Liver (tissue), 9 donors: ENCODE results near the gene NIPBL. TPM values are rescaled to one million over a fixed set of nuclear protein-coding genes. Genes with fewer than 3 reads are reported as not detected.

Source experiments
- DNase-seq: peaks from one replicate; pipeline ENCODE4 v3.0.0-alpha.2; 2017; ENCODE audit warnings: low spot score
- H3K27ac ChIP-seq, 2 donors: one replicate each; pipeline ENCODE4 v1.7.0; 2013; ENCODE audit warnings: inconsistent platforms in 2 of 2, low read length in 2 of 2, control low read depth in 1 of 2, low read depth in 1 of 2, mild to moderate bottlenecking in 1 of 2
- H3K27me3 ChIP-seq, 4 donors: one replicate each; pipeline versions ENCODE4 v1.6.1 to v1.7.0; 2013; ENCODE audit warnings: low read length in 3 of 4, inconsistent platforms in 1 of 4, mild to moderate bottlenecking in 1 of 4, moderate library complexity in 1 of 4; ENCODE audit not compliant: control insufficient read depth in 4 of 4, insufficient read depth in 4 of 4
- H3K36me3 ChIP-seq, 4 donors: one replicate each; pipeline versions ENCODE4 v1.6.1 to v1.7.0; 2013; ENCODE audit warnings: low read length in 3 of 4, mild to moderate bottlenecking in 3 of 4, low read depth in 1 of 4, moderate library complexity in 1 of 4; ENCODE audit not compliant: control insufficient read depth in 4 of 4, insufficient read depth in 3 of 4
- H3K4me1 ChIP-seq, 4 donors: one replicate each; pipeline versions ENCODE4 v1.6.1 to v1.7.0; 2013; ENCODE audit warnings: low read length in 3 of 4, mild to moderate bottlenecking in 3 of 4, moderate library complexity in 1 of 4; ENCODE audit not compliant: control insufficient read depth in 4 of 4, insufficient read depth in 4 of 4
- H3K4me3 ChIP-seq, 3 donors: one replicate each; pipeline versions ENCODE4 v1.6.1 to v1.7.0; 2013; ENCODE audit warnings: low read length in 3 of 3, control low read depth in 1 of 3, low read depth in 1 of 3, mild to moderate bottlenecking in 1 of 3
- H3K9ac ChIP-seq, 2 donors: one replicate each; pipeline ENCODE4 v1.7.0; 2013; ENCODE audit warnings: low read length in 2 of 2, mild to moderate bottlenecking in 2 of 2, moderate library complexity in 2 of 2, control low read depth in 1 of 2, low read depth in 1 of 2
- H3K9me3 ChIP-seq, 4 donors: one replicate each; pipeline versions ENCODE4 v1.6.1 to v1.7.0; 2013; ENCODE audit warnings: low read length in 3 of 4; ENCODE audit not compliant: control insufficient read depth in 4 of 4
- FOXA2 ChIP-seq: IDR thresholded peaks from 2 replicates; pipeline ENCODE4 v1.6.1; 2016; ENCODE audit warnings: antibody characterized with exemption
- GABPA ChIP-seq, 2 donors: IDR thresholded peaks in 1 of 2; conservative IDR thresholded peaks in 1 of 2; 2 replicates each; pipeline ENCODE4 v1.6.1; 2016; ENCODE audit warnings: antibody characterized with exemption in 2 of 2, mild to moderate bottlenecking in 1 of 2, moderate library complexity in 1 of 2
- HNF4A ChIP-seq, 2 donors: conservative IDR thresholded peaks; 2 replicates each; pipeline ENCODE4 v1.6.1; 2016; ENCODE audit warnings: antibody characterized with exemption in 2 of 2, mild to moderate bottlenecking in 2 of 2
- JUND ChIP-seq, 2 donors: IDR thresholded peaks; 2 replicates each; pipeline ENCODE4 v1.6.1; 2016; ENCODE audit warnings: antibody characterized with exemption in 2 of 2
- NR2F2 ChIP-seq: IDR thresholded peaks from 2 replicates; pipeline ENCODE4 v1.6.1; 2016; ENCODE audit warnings: antibody characterized with exemption
- RAD21 ChIP-seq, 2 donors: IDR thresholded peaks; 2 replicates each; pipeline ENCODE4 v1.6.1; 2016; ENCODE audit warnings: antibody characterized with exemption in 2 of 2, mild to moderate bottlenecking in 2 of 2
- TAF1 ChIP-seq: conservative IDR thresholded peaks from 2 replicates; pipeline ENCODE4 v1.6.1; 2016; ENCODE audit warnings: antibody characterized with exemption, mild to moderate bottlenecking
- YY1 ChIP-seq: IDR thresholded peaks from 2 replicates; pipeline ENCODE4 v1.6.1; 2016; ENCODE audit warnings: antibody characterized with exemption, mild to moderate bottlenecking
- WGBS: extraction: QIAGEN DNeasy Blood & Tissue Kit; methylation state at CpG from one replicate; pipeline ENCODE4 v1.1.7; 2013; 5-methylcytosine and 5-hydroxymethylcytosine counted together
- polyA plus RNA-seq, 2 donors: library from polyadenylated mRNA; stranded (reverse) in 1 of 2; unstranded in 1 of 2; fragments of 200-250 nt in 1 of 2; fragments of >200 nt in 1 of 2; fragmentation: Nextera tagmentation in 1 of 2; extraction: Ambion mirVana in 1 of 2; gene quantifications; one replicate each; pipeline versions ENCODE4 v1.2.1 to v1.2.3, GENCODE V29; 2013 to 2015
- total RNA-seq, 2 donors: library from RNA; depleted of rRNA; stranded (reverse); fragments of >200 nt; gene quantifications; one replicate each; pipeline ENCODE4 v1.2.3, GENCODE V29; 2014
- TF ChIP-seq, protein P1 (sequence below): IDR thresholded peaks from 2 replicates; pipeline ENCODE4 v1.6.1; 2016; ENCODE audit warnings: antibody characterized with exemption
- TF ChIP-seq, protein P2 (sequence below): IDR thresholded peaks from 2 replicates; pipeline ENCODE4 v1.6.1; 2016; ENCODE audit warnings: antibody characterized with exemption
- donor health status: healthy.
- donor health status: healthy.
- donor health status: healthy.
- donor health status: healthy.
- donor health status: healthy.

Gene NIPBL
- total and polyA plus RNA-seq, 4 donors = 4.9 to 30.3 (median 21.0) TPM

DNA sequence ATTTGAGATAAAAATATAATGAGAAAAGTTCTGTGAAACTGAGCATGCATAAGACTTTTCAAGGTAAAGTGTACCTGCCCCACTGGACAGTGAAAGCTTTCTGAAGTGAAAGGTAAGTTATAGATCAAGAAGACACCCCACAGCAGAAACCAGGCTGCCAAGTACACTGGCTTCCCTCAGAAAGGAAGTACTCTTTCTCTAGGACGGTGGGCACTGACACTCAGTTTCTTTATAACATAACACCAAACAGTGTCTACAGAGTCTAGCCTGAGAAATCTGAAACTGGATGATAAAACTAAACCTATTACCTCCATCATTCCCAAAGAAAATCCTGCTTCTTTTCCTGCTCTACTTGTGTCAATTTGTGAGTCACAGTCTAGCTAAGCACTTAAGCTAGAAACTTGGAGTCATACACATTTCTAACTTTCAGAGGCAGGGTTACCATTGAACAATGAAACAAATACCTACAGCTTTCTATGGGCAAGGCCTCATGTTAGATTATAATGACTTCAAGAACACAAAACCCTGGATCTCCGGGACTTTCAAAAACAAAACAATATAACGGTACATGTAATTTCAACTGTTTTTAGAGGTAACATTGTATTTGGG is 235.9 kb downstream of the NIPBL start:
- TF ChIP-seq YY1 (no peak), GABPA (IDR thresholded peaks at IDR 0.05 in 1 of 2, conservative IDR thresholded peaks at IDR 0.05 in 1 of 2) (no peak), RAD21 (IDR thresholded peaks at IDR 0.05) (no peak), JUND (IDR thresholded peaks at IDR 0.05) (no peak), HNF4A (conservative IDR thresholded peaks at IDR 0.05) (no peak), TAF1 (no peak), NR2F2 (no peak), FOXA2 (no peak)
- TF ChIP-seq, protein P1, sequence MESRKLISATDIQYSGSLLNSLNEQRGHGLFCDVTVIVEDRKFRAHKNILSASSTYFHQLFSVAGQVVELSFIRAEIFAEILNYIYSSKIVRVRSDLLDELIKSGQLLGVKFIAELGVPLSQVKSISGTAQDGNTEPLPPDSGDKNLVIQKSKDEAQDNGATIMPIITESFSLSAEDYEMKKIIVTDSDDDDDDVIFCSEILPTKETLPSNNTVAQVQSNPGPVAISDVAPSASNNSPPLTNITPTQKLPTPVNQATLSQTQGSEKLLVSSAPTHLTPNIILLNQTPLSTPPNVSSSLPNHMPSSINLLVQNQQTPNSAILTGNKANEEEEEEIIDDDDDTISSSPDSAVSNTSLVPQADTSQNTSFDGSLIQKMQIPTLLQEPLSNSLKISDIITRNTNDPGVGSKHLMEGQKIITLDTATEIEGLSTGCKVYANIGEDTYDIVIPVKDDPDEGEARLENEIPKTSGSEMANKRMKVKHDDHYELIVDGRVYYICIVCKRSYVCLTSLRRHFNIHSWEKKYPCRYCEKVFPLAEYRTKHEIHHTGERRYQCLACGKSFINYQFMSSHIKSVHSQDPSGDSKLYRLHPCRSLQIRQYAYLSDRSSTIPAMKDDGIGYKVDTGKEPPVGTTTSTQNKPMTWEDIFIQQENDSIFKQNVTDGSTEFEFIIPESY = no peak
- TF ChIP-seq, protein P2, sequence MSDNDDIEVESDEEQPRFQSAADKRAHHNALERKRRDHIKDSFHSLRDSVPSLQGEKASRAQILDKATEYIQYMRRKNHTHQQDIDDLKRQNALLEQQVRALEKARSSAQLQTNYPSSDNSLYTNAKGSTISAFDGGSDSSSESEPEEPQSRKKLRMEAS = no peak
- Histone ChIP-seq H3K4me3 (no peak overlapping the region), H3K4me1 (no peaks in the 10 kb centered on the region), H3K9ac (no peak overlapping the region), H3K9me3 (no peaks in the 10 kb centered on the region), H3K36me3 (peaks cover 2 to 9% (median 4%) of the 10 kb centered on the region in 4 donors), H3K27me3 (no peaks in the 10 kb centered on the region), H3K27ac (no peak overlapping the region)
- DNase-seq = no peak
- 91% methylated on average over 3 of the region's 3 CpGs for WGBS
